CD4-positive, alpha-beta T cell (primary cell): ENCODE measurements around the gene CSAD. TPM values are rescaled to one million over a fixed set of nuclear protein-coding genes. Genes with fewer than 3 reads are reported as not detected.

Experiments used
- ATAC-seq: fragments of 200-7000 bp; cut with Tn5 transposase; one replicate; pipeline ENCODE4 v1.10.0; 2022; ENCODE audit warnings: mild to moderate bottlenecking; ENCODE audit not compliant: poor library complexity
- CTCF ChIA-PET: fragments of 350-600 bp; sonication (Branson Sonifier 250); formaldehyde crosslinking; loops from one replicate; lab custom pipeline; 2021; ENCODE audit warnings: antibody characterized with exemption, inconsistent platforms; lab: Charles Lee
- POLR2A ChIA-PET: fragments of 350-600 bp; sonication (Branson Sonifier 250); formaldehyde crosslinking; loops from one replicate; lab custom pipeline; 2021; ENCODE audit warnings: antibody characterized with exemption, inconsistent platforms; lab: Charles Lee
- DNase-seq, 14 experiments: peaks; one replicate each; pipeline ENCODE4 v3.0.0-alpha.2; 2013 to 2020; ENCODE audit warnings: mixed read lengths in 2 of 14
- H3K27ac ChIP-seq, 2 donors: one replicate each; pipeline versions ENCODE4 v1.5.1 to v1.7.0; 2013; ENCODE audit warnings: low read length in 2 of 2, low read depth in 1 of 2, mild to moderate bottlenecking in 1 of 2
- H3K27me3 ChIP-seq, 2 experiments: 1 replicate in 1 of 2; 2 replicates in 1 of 2; pipeline versions ENCODE4 v1.6.1 to v1.7.0; 2013; ENCODE audit warnings: low read length in 2 of 2, control low read depth in 1 of 2, mild to moderate bottlenecking in 1 of 2, moderate library complexity in 1 of 2; ENCODE audit not compliant: insufficient read depth in 2 of 2, control insufficient read depth in 1 of 2
- H3K36me3 ChIP-seq: one replicate; pipeline ENCODE4 v1.6.1; 2013; ENCODE audit warnings: low read length, control low read depth; ENCODE audit not compliant: insufficient read depth
- H3K4me1 ChIP-seq: one replicate; pipeline ENCODE4 v1.6.1; 2013; ENCODE audit warnings: low read length, control low read depth; ENCODE audit not compliant: insufficient read depth
- H3K4me3 ChIP-seq: one replicate; pipeline ENCODE4 v1.5.1; 2013; ENCODE audit warnings: mild to moderate bottlenecking, low read length, moderate library complexity
- H3K9me3 ChIP-seq, 2 experiments: 1 replicate in 1 of 2; 2 replicates in 1 of 2; pipeline versions ENCODE4 v1.6.1 to v1.7.0; 2013; ENCODE audit warnings: low read length in 2 of 2, mild to moderate bottlenecking in 2 of 2, control low read depth in 1 of 2, moderate library complexity in 1 of 2; ENCODE audit not compliant: control insufficient read depth in 1 of 2, insufficient read depth in 1 of 2
- H3K27ac Mint-ChIP-seq: one replicate; pipeline ENCODE4 v1.8.0; 2020; ENCODE audit warnings: mixed read lengths
- H3K27me3 Mint-ChIP-seq: one replicate; pipeline ENCODE4 v1.8.0; 2021; ENCODE audit warnings: mixed read lengths
- H3K36me3 Mint-ChIP-seq: one replicate; pipeline ENCODE4 v1.8.0; 2021; ENCODE audit warnings: low read depth, mixed read lengths
- H3K4me1 Mint-ChIP-seq: one replicate; pipeline ENCODE4 v1.8.0; 2021; ENCODE audit warnings: low read depth, mixed read lengths
- H3K4me3 Mint-ChIP-seq: one replicate; pipeline ENCODE4 v1.8.0; 2020; ENCODE audit warnings: mild to moderate bottlenecking, mixed read lengths
- H3K9me3 Mint-ChIP-seq: one replicate; pipeline ENCODE4 v1.8.0; 2020; ENCODE audit warnings: mixed read lengths
- intact Hi-C, 2 experiments: fragments of 100-400 bp; cut with DNase I in 1 of 2; cut with micrococcal nuclease in 1 of 2; formaldehyde crosslinking; loops; one replicate each; pipeline versions ENCODE4 v1.15.1 to v1.9.0; 2023 to 2025; cut with DNase I, micrococcal nuclease
- total RNA-seq, 174 experiments: library from RNA in 2 of 174; stranded (reverse) in 2 of 174; gene quantifications; one replicate each; pipeline ENCODE4 v1.2.3 and lab custom pipeline; 2021 to 2026
- TF ChIP-seq, protein P1 (sequence below): fragments of 200-600 bp; IDR thresholded peaks from one replicate; pipeline ENCODE4 v1.8.0; 2022; ENCODE audit warnings: antibody characterized with exemption, mild to moderate bottlenecking

CSAD gene
- total RNA-seq, 2 experiments from 2014 or later = 56.7 to 57.3 TPM

DNA sequence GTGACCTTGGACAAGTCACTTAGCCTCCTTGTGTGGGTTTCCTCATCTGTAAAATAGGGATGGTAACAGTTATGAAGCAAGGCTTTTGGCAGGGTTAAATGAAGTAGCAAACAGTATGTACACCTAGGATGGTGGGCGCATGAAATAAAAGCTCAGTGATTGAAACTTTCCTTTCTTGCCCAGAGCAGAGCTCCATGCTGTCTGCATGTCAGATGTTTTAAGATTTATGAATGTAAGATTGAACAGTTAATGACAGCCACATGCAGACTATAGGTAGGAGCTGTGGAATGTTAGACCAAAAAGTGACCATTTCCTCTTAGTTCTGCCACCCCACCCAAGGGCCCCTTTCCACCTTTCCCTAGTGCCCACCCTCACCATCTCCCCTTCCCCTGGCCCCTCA, 14.2 kb upstream of the CSAD start:
- Mint-ChIP-seq H3K9me3 (no peaks in the 10 kb centered on the region), H3K27ac (peak overlapping the region; percentile 80), H3K27me3 (no peaks in the 10 kb centered on the region), H3K4me1 (peaks cover 59% of the 10 kb centered on the region), H3K36me3 (peaks cover 93% of the 10 kb centered on the region), H3K4me3 (peak overlapping the region; percentile 45)
- ChIA-PET POLR2A (interaction anchor here (0.9 to 2.0 kb wide), 6 partner anchors 8 to 150 kb away, joined by 3 to 18 read pairs (median 4); partner anchors contain the start of genes CSAD, ITGB7, SPRYD3 and ZNF740), CTCF (interaction anchor here (1.2 to 1.4 kb wide), 3 partner anchors 18 to 35 kb away, joined by 3 to 4 read pairs (median 4); no protein-coding TSS in a partner anchor)
- Histone ChIP-seq H3K27ac (peak overlapping the region in 1 of 2 donors; percentile 44), H3K4me3 (no peak overlapping the region), H3K4me1 (peaks cover 57% of the 10 kb centered on the region), H3K36me3 (peaks cover 85% of the 10 kb centered on the region), H3K27me3 (no peaks in the 10 kb centered on the region), H3K9me3 (no peaks in the 10 kb centered on the region)
- ATAC-seq (no peak), DNase-seq (no peak)
- TF ChIP-seq, protein P1, sequence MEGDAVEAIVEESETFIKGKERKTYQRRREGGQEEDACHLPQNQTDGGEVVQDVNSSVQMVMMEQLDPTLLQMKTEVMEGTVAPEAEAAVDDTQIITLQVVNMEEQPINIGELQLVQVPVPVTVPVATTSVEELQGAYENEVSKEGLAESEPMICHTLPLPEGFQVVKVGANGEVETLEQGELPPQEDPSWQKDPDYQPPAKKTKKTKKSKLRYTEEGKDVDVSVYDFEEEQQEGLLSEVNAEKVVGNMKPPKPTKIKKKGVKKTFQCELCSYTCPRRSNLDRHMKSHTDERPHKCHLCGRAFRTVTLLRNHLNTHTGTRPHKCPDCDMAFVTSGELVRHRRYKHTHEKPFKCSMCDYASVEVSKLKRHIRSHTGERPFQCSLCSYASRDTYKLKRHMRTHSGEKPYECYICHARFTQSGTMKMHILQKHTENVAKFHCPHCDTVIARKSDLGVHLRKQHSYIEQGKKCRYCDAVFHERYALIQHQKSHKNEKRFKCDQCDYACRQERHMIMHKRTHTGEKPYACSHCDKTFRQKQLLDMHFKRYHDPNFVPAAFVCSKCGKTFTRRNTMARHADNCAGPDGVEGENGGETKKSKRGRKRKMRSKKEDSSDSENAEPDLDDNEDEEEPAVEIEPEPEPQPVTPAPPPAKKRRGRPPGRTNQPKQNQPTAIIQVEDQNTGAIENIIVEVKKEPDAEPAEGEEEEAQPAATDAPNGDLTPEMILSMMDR = no peak
- intact Hi-C loops = loop anchor here in 1 of 2 experiments (10.0 kb wide), 1 partner anchor 130 kb away; no protein-coding TSS in a partner anchor

DNA sequence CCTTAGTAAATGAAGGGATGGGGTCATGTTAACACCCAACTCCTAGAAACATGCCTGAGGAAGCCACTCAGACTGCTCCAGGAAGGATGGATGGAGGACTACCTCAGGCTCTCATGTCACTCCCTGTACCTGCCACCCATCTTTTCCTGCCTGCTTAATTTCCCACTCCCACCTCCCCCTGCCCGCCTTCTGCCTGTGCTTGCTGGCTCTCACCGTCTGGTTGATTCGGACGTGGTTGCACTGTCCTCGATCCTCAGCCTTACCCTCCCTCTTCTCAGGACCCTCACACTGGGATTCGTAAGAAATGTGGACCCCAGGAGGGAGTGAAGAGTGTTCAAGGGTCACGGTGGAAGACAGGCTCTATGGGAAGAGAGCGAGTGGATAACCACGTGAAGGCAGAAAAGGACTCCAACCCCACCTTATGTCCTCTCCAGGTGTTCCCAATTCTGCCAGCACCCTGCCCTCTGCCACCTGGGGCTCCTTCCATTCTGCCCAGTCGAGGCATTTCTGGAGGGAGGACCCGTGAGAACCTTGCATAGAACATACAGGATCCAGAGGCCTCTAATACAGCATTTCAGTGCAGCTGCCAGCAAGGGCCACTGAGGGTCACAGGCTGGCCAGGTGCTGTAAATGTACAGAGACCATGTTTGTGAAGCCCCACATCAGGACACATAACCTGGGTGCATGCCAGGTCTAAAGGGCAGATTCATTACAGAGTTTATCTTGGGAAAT, 13.4 kb upstream of the CSAD start:
- H3K4me3 ChIP-seq = no peak overlapping the region
- TF ChIP-seq, protein P1 = no peak
- no peaks in the 10 kb centered on the region for H3K9me3 Mint-ChIP-seq
- no peak for DNase-seq
- no peak for ATAC-seq
- H3K4me1 Mint-ChIP-seq = peaks cover 54% of the 10 kb centered on the region
- H3K4me3 Mint-ChIP-seq = no peak overlapping the region
- H3K27me3 ChIP-seq = no peaks in the 10 kb centered on the region
- no peaks in the 10 kb centered on the region for H3K9me3 ChIP-seq
- intact Hi-C loops = loop anchor here in 1 of 2 experiments (10.0 kb wide), 1 partner anchor 129 kb away; no protein-coding TSS in a partner anchor
- peak overlapping the region in 1 of 2 donors; percentile 22 for H3K27ac ChIP-seq
- no peaks in the 10 kb centered on the region for H3K27me3 Mint-ChIP-seq
- CTCF ChIA-PET = interaction anchor here (1.3 to 1.4 kb wide), 2 partner anchors 19 to 35 kb away, joined by 4 read pairs; no protein-coding TSS in a partner anchor
- peaks cover 95% of the 10 kb centered on the region for H3K36me3 Mint-ChIP-seq
- POLR2A ChIA-PET = interaction anchor here (0.9 to 2.0 kb wide), 4 partner anchors 8 to 115 kb away, joined by 3 to 18 read pairs (median 4); partner anchors contain the start of genes CSAD, ITGB7, SPRYD3 and ZNF740
- H3K4me1 ChIP-seq = peaks cover 50% of the 10 kb centered on the region
- peak overlapping the region; percentile 80 for H3K27ac Mint-ChIP-seq
- peaks cover 85% of the 10 kb centered on the region for H3K36me3 ChIP-seq

DNA sequence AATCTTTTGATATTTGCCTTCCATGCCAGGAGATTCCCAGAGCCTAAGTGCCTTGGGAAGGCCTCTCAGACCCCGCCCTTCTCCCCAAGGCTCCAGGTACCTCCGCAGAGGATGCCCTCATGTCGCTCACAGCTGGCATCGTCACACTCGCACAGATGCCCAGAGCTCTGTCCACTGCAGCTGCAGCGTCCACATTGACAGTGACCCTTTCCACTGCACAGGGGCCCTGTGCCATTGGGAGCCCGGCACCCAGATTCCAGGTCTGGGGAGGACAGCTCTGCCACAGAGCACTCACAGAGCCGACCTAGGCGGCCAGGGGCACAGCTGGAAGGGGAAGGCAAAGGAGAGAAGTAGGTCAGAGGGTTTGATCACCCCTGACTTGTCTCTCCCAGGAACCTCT, 12.3 kb upstream of the CSAD start:
- H3K4me1 ChIP-seq = peaks cover 39% of the 10 kb centered on the region
- Mint-ChIP-seq H3K4me1 (peaks cover 43% of the 10 kb centered on the region), H3K27me3 (no peaks in the 10 kb centered on the region), H3K9me3 (no peaks in the 10 kb centered on the region), H3K4me3 (peak overlapping the region; percentile 25), H3K27ac (peak overlapping the region; percentile 80), H3K36me3 (peaks cover 95% of the 10 kb centered on the region)
- no peak overlapping the region for H3K27ac ChIP-seq
- intact Hi-C loops = loop anchor here in 1 of 2 experiments (10.0 kb wide), 1 partner anchor 128 kb away; no protein-coding TSS in a partner anchor
- ChIA-PET CTCF (no interaction called here), POLR2A (interaction anchor here (0.7 to 1.1 kb wide), 3 partner anchors 11 to 27 kb away, joined by 3 read pairs; partner anchors contain the start of genes CSAD and ZNF740)
- H3K36me3 ChIP-seq = peaks cover 93% of the 10 kb centered on the region
- no peaks in the 10 kb centered on the region for H3K27me3 ChIP-seq
- DNase-seq (no peak), ATAC-seq (no peak)
- H3K9me3 ChIP-seq = no peaks in the 10 kb centered on the region
- TF ChIP-seq, protein P1 = no peak
- H3K4me3 ChIP-seq = no peak overlapping the region
